GM18505 (cell line): ENCODE measurements around the gene RXRG.
A peak's percentile ranks its signal among the peaks of the same experiment; 100 is the strongest.

Source experiments
- ATAC-seq: cut with Tn5 transposase; IDR thresholded peaks from one replicate; pipeline ENCODE4 v1.9.1; 2021; ENCODE audit not compliant: unreplicated experiment
- POLR2A ChIP-seq: IDR thresholded peaks from 4 replicates; pipeline ENCODE4 v1.6.1; 2011; ENCODE audit warnings: borderline replicate concordance; ENCODE audit not compliant: insufficient read depth, insufficient read length; ENCODE audit errors: extremely low read depth

The RXRG gene

DNA sequence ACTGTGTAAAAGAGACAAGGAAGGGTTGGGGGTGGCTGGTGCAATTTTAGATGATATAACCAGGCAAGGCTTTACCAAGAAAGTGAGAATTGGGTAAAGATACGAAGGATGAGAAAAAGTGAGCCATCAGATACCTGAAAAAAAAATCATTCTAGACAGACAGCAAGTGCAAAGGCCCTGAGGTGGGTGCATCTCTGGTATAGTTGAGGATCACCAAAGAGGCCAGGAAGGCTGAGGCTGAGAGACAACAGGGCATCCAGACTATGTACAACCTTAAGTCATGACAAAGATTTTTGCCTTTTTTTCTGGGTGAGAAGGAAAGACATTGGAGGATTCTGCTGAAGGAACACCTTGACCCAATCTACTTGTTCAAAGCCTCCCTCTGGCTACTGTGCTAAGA lies 29.9 kb downstream of the RXRG start:
- TF ChIP-seq POLR2A, result no peak
- no peak for ATAC-seq

DNA sequence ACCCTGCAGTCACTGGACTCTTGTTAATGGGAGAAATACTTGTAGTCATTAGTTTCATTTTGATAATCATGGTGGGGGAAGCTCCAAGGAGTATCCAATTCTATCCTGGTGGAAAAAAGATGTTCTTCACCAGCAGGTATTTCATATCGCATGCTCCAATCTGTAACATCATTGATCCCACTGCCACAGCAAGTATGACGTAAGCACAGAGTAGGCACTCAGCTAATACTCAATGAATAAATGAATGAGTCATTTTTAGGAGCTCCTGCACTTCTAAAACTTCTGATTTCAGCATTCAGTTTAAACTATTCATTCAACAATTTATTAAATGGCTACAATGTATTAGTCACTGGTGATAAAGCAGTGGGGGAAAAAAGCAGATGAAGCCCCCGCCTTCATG lies 30.3 kb downstream of the RXRG start:
- ATAC-seq, result no peak
- TF ChIP-seq POLR2A, result no peak

DNA sequence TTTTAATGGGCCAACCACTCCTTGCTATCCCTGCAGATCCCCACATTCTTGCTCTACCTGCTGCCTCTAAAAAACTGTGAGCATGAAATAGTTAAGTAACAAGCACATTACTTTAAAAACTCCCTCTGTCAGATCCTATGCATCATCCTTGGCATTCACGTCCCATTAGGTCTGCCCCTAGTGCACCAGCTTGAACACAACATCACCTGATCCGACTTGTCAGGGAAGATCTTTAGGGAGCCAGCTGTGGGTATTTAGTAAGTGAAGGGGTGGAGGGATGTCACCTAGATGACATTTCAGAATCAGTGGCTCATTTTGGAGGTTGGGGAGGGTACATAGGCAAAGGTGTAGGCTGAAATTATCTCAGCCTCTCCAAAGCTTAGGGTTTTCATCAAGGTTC lies 33.5 kb downstream of the RXRG start:
- no peak for ATAC-seq
- no peak for TF ChIP-seq POLR2A

DNA sequence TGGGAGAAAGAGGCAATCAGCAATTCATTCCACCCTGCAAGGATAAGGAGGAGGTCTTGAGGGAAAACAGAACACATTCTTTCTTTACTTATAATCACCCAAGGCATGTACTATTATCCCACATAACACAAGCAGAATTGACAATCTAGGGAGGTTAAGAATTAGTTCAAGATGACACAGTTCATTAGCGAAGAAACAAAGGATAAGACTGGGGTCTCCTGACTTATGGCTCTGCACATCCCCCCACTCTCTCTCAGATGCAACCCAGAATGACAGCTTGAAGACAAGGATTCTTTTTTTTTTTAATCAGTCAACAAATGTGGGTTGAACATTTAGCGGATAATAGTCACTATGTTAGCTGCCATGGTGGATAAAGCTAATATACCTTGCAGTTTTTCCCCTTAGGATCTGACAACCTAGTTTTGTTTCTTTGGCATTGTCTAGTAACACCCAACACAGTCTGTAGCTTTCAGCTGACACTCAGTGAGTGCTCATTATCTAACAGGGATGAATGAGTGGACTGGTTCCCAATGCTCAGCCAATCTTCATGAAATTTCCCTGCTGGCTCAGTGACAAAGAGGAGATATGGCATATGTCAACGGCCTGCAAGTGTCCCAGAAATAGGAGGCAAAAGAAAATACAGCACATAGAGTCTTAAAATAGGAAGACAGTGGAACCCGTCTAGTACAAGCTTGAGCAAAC lies 35.1 kb downstream of the RXRG start:
- TF ChIP-seq POLR2A, result no peak
- no peak for ATAC-seq

DNA sequence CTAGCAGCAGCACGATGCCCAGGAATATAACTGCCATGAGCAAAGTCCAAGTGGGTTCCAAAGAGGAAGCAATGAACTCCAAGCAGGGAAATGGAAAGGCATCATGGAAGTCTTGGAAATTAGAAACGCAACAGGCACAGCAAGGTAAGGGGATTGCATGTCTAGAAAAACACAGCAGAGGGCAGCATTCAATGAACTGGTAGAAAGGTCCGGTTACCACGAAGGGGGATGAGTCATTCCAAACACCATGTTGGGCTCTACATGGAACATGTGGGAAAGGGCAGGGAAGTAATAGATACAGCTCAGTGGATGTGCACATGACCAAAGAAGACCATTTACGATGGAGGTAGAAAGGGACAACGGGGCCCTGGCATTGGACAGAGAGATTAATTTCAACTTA lies 36.4 kb downstream of the RXRG start:
- TF ChIP-seq POLR2A, result no peak
- no peak for ATAC-seq

DNA sequence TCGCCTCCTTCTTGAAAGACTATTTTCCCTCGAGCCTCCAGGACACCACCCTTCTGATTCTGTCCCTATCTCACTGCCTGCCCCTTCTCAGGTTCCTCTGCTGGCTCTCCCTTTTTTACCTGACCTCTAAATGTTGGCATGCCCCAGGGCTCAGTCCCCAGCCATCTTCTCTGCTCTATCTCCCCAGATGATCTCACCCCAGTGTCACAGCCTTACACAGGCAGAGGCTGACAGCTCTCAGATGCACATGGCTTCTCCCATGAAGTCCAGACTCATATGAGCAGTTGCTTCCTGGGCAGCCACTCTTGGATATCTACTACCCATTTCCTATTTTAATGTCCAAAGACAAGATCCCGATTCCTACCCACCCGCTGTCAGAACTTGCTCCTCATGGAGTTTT lies 37.5 kb downstream of the RXRG start:
- no peak for ATAC-seq
- no peak for TF ChIP-seq POLR2A

DNA sequence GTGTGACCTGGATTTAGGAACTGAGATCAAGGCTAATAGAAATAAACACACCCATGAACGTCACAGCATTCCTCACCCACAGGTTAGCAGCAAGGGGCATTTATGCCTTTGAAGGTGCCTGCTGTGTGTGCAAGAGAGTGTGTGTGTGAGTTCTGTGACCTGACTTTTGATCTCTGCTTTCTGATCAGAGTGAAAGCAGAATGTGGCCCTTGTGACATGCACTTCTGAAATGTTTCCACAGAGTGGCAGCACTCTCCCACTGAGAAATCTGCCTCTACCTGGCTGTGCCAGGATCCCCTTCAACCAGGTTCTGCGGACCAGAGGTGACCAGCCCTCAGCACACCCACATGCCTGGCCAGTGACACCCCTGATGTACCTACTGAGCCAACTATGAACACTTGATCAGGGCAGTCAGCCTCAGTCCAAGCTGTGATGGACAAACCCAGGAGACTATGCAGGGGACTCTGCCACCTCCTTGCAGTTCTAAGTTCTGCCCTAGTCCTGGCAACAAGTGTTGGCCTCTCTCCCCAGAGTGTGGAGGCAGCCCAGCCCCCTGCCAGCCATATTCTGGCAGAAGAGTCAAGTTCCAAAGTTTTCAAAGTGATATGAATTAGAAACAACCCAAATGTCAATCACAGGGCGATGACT lies 41.0 kb downstream of the RXRG start:
- ATAC-seq, result no peak
- no peak for TF ChIP-seq POLR2A

DNA sequence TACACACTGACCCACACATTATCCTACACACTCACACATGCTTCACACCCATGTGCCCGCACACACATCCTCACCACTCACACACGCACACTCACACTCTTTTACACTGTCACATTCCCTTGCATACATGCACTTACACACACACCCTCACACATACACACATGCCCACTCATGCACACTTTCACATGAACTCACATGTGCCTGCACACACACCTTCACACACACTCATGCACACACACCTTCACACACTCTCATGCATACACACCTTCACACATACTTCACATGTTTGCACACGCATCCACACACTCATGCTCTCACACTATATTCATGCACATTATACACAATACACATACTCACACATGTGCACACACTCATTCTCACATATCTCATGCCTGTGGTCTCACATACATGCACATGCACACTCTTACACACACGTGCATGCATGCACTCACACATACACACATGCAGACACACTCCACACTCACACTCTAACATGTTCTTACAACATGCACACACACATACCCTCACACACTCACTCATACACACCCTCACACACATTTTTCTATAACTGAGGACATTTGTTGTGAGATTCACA lies 42.3 kb downstream of the RXRG start:
- ATAC-seq, result no peak
- TF ChIP-seq POLR2A, result no peak

DNA sequence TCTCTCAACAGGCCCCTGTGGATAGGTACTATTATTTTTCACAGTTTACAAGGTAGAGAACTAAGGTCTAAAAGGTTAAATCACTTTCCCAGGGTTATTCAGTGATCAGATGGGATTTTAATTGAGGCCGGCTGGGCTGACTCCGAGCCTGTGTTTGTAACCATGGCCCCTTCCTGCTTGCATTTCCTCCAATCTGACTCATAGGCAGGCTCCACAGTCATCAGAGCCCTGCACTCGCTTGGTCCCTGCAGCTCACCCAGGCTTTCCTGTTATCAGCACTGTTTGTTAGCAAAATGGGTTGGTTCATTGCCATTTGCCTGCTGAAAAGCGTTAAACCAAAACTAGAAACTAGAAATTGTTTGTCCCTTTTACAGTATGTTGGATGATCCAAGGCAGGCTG lies 47.0 kb downstream of the RXRG start:
- no peak for TF ChIP-seq POLR2A
- no peak for ATAC-seq

DNA sequence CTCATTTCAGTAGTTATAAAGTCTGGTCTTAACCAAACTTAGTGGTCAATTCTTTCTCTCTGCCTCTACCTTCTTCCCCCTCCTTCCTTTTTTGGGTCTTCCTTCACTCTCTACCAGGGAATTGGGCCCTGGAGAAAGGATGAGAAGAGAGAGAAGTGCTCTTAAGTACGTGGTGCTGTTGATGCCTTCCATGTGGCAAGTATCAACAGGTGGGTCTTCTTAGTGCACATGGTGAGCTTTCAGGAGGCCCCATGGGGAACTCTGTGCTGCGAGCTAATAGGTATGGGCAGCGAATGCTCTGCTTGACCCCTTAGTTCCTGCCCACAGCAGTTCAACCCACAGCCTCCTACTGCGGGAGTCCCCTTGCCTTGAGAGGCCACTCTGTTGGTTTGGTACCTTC lies 49.0 kb downstream of the RXRG start:
- ATAC-seq, result no peak
- TF ChIP-seq POLR2A, result no peak

DNA sequence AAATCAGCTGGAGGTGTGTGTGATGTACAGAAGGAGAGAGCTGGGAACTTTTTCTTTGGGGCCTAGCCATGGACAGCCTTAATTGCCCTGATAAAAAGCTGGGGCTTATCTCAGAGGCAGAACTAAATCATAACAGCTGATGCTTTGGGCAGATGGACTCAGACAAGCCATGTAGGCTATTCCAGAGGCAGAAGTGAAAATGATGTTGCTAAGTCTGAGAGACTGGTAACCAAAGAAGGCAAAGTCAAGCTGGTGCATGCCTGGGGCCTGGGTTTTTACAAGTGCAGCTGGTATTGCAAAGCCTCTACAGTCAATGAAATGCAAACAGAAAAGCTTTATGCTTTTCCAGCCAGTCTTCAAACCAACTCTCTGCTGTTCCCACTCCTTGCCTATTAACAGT lies 49.4 kb downstream of the RXRG start:
- no peak for ATAC-seq
- no peak for TF ChIP-seq POLR2A

DNA sequence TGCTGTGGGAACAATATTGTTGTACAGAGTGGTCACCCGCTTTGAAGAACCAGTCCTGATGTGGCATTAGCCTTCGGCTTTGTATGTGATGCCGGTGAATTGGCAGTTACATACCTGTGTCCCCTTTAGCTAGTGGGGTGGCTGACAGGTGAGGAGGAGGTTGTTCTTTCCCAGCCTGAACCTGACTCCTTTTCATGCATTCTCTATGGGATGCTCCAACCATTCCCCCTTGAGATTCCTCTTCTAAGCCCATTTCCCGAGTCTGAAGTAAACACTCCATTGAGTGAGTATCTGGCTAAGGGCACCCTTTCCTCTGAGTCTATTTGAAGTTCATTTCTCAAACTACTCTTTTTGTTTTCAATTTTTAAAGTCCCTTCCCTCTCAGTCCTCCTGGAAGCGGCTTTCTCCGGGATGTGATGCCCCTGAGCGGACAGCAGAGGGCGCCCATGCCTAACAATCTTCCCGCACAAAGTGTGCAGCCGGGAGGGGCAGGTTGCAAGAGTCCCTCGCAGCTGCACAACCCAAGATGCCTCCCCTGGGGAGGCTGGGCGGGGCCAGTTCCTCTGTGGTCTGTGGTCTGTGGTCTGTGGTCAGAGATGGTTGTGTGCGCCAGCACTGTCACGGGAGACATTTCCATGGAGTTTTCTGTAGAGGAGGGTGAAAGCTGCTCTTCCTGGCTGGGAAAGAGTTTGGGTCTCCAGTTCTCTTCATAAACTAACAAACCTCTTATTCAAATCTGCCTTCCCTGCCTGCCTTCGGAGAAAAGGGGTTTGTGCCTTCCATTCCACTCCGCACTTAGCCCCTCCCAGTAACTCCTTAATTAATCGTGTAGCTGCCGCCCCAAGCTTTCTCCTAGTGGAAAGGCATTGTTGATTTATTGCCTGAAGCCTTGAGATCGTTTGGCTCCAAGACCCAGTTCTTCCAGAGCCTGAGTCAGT lies 52.0 kb downstream of the RXRG start:
- ATAC-seq, result peak; percentile 98
- TF ChIP-seq POLR2A, result no peak

DNA sequence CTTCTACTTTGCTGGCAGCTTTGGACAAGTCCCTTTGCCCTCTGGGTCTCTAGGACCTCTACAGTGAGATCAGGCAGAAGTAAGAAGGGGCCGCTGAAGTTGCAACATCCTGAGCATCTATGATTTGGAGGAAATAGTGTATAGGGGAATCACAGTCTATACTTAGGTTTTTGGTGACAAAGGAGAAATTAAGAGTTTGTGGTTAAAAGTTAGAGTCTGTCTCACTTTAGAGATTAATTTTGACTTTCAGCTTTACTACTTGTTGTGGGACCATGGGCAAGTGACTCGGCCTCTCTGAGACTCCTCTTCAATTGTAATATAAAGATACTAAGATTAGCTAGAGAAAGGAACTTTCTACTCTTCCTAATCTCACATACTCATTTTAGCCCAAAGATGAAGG lies 55.3 kb downstream of the RXRG start:
- TF ChIP-seq POLR2A, result no peak
- ATAC-seq, result no peak
